Hepatocyte (in vitro differentiated cells): ENCODE data around the gene KRTAP4-5. TPM values are rescaled to one million over a fixed set of nuclear protein-coding genes. Genes with fewer than 3 reads are reported as not detected.

ENCODE experiments used
- DNase-seq: peaks from one replicate; pipeline ENCODE4 v3.0.0-alpha.2; 2016; ENCODE audit warnings: low spot score
- H2AFZ ChIP-seq: fragments of 200-600 bp; sonication (generic); 2 replicates; pipeline ENCODE4 v1.6.0; 2016; ENCODE audit warnings: antibody characterized with exemption, mild to moderate bottlenecking
- H3K27ac ChIP-seq: fragments of 200-600 bp; sonication (generic); 2 replicates; pipeline ENCODE4 v1.5.1; 2016; ENCODE audit warnings: mild to moderate bottlenecking
- H3K27me3 ChIP-seq: fragments of 200-600 bp; sonication (generic); 2 replicates; pipeline ENCODE4 v1.6.1; 2016
- H3K36me3 ChIP-seq: fragments of 200-600 bp; sonication (generic); replicated peaks from 2 replicates; pipeline ENCODE4 v1.5.1; 2016; ENCODE audit warnings: low read depth; ENCODE audit not compliant: insufficient read depth
- H3K4me1 ChIP-seq: fragments of 200-600 bp; sonication (generic); 2 replicates; pipeline ENCODE4 v1.5.1; 2016; ENCODE audit warnings: mild to moderate bottlenecking, moderate library complexity; ENCODE audit not compliant: insufficient read depth
- H3K4me2 ChIP-seq: fragments of 200-600 bp; sonication (generic); 2 replicates; pipeline ENCODE4 v1.6.0; 2016
- H3K4me3 ChIP-seq: fragments of 200-600 bp; sonication (generic); 2 replicates; pipeline ENCODE4 v1.5.1; 2016; ENCODE audit warnings: mild to moderate bottlenecking
- H3K79me2 ChIP-seq: fragments of 200-600 bp; sonication (generic); 2 replicates; pipeline ENCODE4 v1.6.0; 2017; ENCODE audit warnings: mild to moderate bottlenecking
- H3K9me2 ChIP-seq: fragments of 200-600 bp; sonication (generic); replicated peaks from 2 replicates; pipeline ENCODE4 v1.6.0; 2017; ENCODE audit warnings: mild to moderate bottlenecking; ENCODE audit not compliant: insufficient read depth
- H3K9me3 ChIP-seq: fragments of 200-600 bp; sonication (generic); 2 replicates; pipeline ENCODE4 v1.5.1; 2016; ENCODE audit warnings: low read depth, mild to moderate bottlenecking
- H4K20me1 ChIP-seq: fragments of 200-600 bp; sonication (generic); 2 replicates; pipeline ENCODE4 v1.6.0; 2016; ENCODE audit warnings: mild to moderate bottlenecking; ENCODE audit not compliant: insufficient read depth, poor library complexity, severe bottlenecking
- CTCF ChIP-seq: fragments of 200-600 bp; sonication (generic); IDR thresholded peaks from 2 replicates; pipeline ENCODE4 v1.5.1; 2016; ENCODE audit warnings: antibody characterized with exemption, mild to moderate bottlenecking; ENCODE audit not compliant: poor library complexity
- EZH2 ChIP-seq: fragments of 200-600 bp; sonication (generic); IDR thresholded peaks from 2 replicates; pipeline ENCODE4 v1.6.1; 2016; ENCODE audit warnings: antibody characterized with exemption, mild to moderate bottlenecking, borderline replicate concordance
- EZH2phosphoT487 ChIP-seq: fragments of 200-600 bp; sonication (generic); IDR thresholded peaks from one replicate; pipeline ENCODE4 v1.6.1; 2018; ENCODE audit warnings: antibody characterized with exemption, mild to moderate bottlenecking, low read depth, moderate library complexity; ENCODE audit not compliant: unreplicated experiment, severe bottlenecking
- WGBS: methylation state at CpG from one replicate; pipeline ENCODE4 v1.1.6; 2016; ENCODE audit warnings: low lambda C conversion rate; ENCODE audit errors: missing lambda C conversion rate; 5-methylcytosine and 5-hydroxymethylcytosine counted together
- polyA plus RNA-seq: library from polyadenylated mRNA; unstranded; fragments of >200 nt; fragmentation: Nextera tagmentation; extraction: Ambion mirVana; gene quantifications from 2 replicates; pipeline ENCODE4 v1.2.1, GENCODE V29; 2016
- total RNA-seq: library from RNA; depleted of rRNA; stranded (reverse); fragments of >200 nt; gene quantifications from 2 replicates; pipeline ENCODE4 v1.2.3, GENCODE V29; 2014

Gene KRTAP4-5
- total and polyA plus RNA-seq, 2 experiments from 2014 or later = not detected

- WGBS = 58% methylated on average over 2 of the region's 2 CpGs
- H2AFZ ChIP-seq = no peak overlapping the region
- no peak for TF ChIP-seq EZH2
- DNase-seq = no peak
- no peak overlapping the region for H3K4me3 ChIP-seq
- no peaks in the 10 kb centered on the region for H3K27me3 ChIP-seq
- no peaks in the 10 kb centered on the region for H3K79me2 ChIP-seq
- no peaks in the 10 kb centered on the region for H3K9me3 ChIP-seq
- no peaks in the 10 kb centered on the region for H4K20me1 ChIP-seq
- no peak overlapping the region for H3K4me2 ChIP-seq
- H3K27ac ChIP-seq = no peak overlapping the region
- H3K9me2 ChIP-seq = no peaks in the 10 kb centered on the region
- no peaks in the 10 kb centered on the region for H3K4me1 ChIP-seq
- no peaks in the 10 kb centered on the region for H3K36me3 ChIP-seq
These were observed 15.5 kb downstream of the KRTAP4-5 start for GRCh38 chr17:41133880-41134735.

DNA sequence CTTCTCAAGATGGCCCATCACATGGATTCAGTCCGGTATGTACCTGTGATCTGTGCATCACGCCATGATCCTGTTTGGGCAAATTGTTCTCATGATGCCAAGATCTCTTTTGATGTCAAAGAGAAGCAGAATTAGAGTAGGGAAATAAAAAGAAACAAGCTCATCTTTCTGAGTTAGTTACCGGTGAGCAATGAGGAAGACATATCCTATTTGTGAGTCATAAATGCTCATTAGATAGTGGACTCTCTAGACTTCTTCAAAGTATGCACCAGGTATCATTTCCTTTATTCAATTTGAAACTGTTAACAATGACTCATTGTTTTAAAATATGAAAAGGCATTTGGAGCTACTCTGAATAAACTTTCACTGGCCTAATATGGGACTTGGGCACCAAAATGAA lies 17.6 kb downstream of the KRTAP4-5 start:
- WGBS = 87% methylated on average over 3 of the region's 3 CpGs
- Histone ChIP-seq H3K79me2 (no peaks in the 10 kb centered on the region), H3K36me3 (no peaks in the 10 kb centered on the region), H2AFZ (no peak overlapping the region), H3K27me3 (no peaks in the 10 kb centered on the region), H3K9me3 (no peaks in the 10 kb centered on the region), H3K27ac (no peak overlapping the region), H3K9me2 (no peaks in the 10 kb centered on the region), H4K20me1 (no peaks in the 10 kb centered on the region), H3K4me3 (no peak overlapping the region), H3K4me2 (no peak overlapping the region), H3K4me1 (no peaks in the 10 kb centered on the region)
- DNase-seq = no peak
- TF ChIP-seq CTCF = no peak
- TF ChIP-seq EZH2 = no peak
- TF ChIP-seq EZH2phosphoT487 = no peak

- no peaks in the 10 kb centered on the region for H3K4me1 ChIP-seq
- H3K4me3 ChIP-seq = no peak overlapping the region
- H2AFZ ChIP-seq = no peak overlapping the region
- no peaks in the 10 kb centered on the region for H3K79me2 ChIP-seq
- no peak for DNase-seq
- H3K9me2 ChIP-seq = no peaks in the 10 kb centered on the region
- no peak overlapping the region for H3K27ac ChIP-seq
- H3K27me3 ChIP-seq = no peaks in the 10 kb centered on the region
- H3K4me2 ChIP-seq = no peak overlapping the region
- no peaks in the 10 kb centered on the region for H4K20me1 ChIP-seq
- H3K9me3 ChIP-seq = no peaks in the 10 kb centered on the region
- TF ChIP-seq CTCF (no peak), EZH2phosphoT487 (no peak), EZH2 (no peak)
- 78% methylated on average over 1 of the region's 1 CpG for WGBS
- no peaks in the 10 kb centered on the region for H3K36me3 ChIP-seq
These were observed 22.3 kb downstream of the KRTAP4-5 start for GRCh38 chr17:41127371-41127770.

DNA sequence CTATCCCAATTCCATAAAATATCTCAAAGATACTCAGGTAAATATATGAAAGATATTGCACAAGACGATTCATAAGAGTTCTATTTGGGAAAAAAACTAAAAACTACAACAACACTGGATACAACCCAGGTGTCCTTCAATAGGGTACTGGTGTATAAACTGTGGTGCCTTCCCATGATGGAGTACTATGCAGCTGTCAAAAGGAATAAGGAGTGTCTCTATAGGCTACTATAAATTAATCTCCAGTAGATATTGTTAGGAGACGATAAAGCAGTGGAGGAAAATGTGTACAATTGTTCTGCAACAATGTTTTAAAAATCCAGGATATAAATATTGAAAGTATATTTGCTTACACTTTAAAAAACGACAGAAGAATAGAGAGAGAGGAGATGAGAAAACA lies 23.2 kb downstream of the KRTAP4-5 start:
- Histone ChIP-seq H2AFZ (no peak overlapping the region), H3K27me3 (no peaks in the 10 kb centered on the region), H3K4me2 (no peak overlapping the region), H3K79me2 (no peaks in the 10 kb centered on the region), H3K27ac (no peak overlapping the region), H3K4me1 (no peaks in the 10 kb centered on the region), H4K20me1 (no peaks in the 10 kb centered on the region), H3K4me3 (no peak overlapping the region), H3K36me3 (no peaks in the 10 kb centered on the region), H3K9me3 (no peaks in the 10 kb centered on the region), H3K9me2 (no peaks in the 10 kb centered on the region)
- no peak for DNase-seq
- WGBS = 95% methylated on average over 3 of the region's 3 CpGs
- TF ChIP-seq EZH2phosphoT487 (no peak), CTCF (no peak), EZH2 (no peak)
